OCI-LY3 (cell line): ENCODE results near the gene ZNF570.

ENCODE experiments used
- H2AFZ ChIP-seq: fragments of 200-600, 300-600 bp; shearing (Covaris generic); 2 replicates; pipeline ENCODE4 v1.6.0; 2014; ENCODE audit warnings: antibody characterized with exemption, low read depth, low read length
- H3K27ac ChIP-seq: fragments of 200-600, 300-600 bp; sonication (generic); 2 replicates; pipeline ENCODE4 v1.5.1; 2014; ENCODE audit warnings: mild to moderate bottlenecking, low read length, moderate library complexity, mixed read lengths
- H3K27me3 ChIP-seq: fragments of 200-600, 300-600 bp; sonication (generic); 2 replicates; pipeline ENCODE4 v1.6.1; 2014; ENCODE audit warnings: low read depth, low read length, mixed read lengths
- H3K36me3 ChIP-seq: fragments of 200-600, 300-600 bp; sonication (generic); replicated peaks from 2 replicates; pipeline ENCODE3; 2014; ENCODE audit warnings: low read depth, low read length, mixed read lengths
- H3K4me1 ChIP-seq: fragments of 300-600, 200-600 bp; sonication (generic); 2 replicates; pipeline ENCODE4 v1.6.1; 2014; ENCODE audit warnings: low read length, mixed read lengths
- H3K4me2 ChIP-seq: fragments of 200-600, 300-600 bp; sonication (generic); 2 replicates; pipeline ENCODE4 v1.6.1; 2014; ENCODE audit warnings: low read length, mixed read lengths
- H3K4me3 ChIP-seq: fragments of 300-600, 200-600 bp; sonication (generic); 2 replicates; pipeline ENCODE4 v1.5.1; 2014; ENCODE audit warnings: antibody characterized with exemption, mild to moderate bottlenecking, low read length, moderate library complexity
- H3K79me2 ChIP-seq: fragments of 300-600, 200-600 bp; shearing (Covaris generic); 2 replicates; pipeline ENCODE4 v1.6.1; 2014; ENCODE audit warnings: mild to moderate bottlenecking, low read length, mixed read lengths
- H3K9ac ChIP-seq: fragments of 300-600, 200-600 bp; shearing (Covaris generic); 2 replicates; pipeline ENCODE4 v1.6.0; 2014; ENCODE audit warnings: mild to moderate bottlenecking, low read length, moderate library complexity
- H3K9me3 ChIP-seq: fragments of 200-600, 300-600 bp; shearing (Covaris generic); 2 replicates; pipeline ENCODE4 v1.6.1; 2014; ENCODE audit warnings: low read length, mixed read lengths; ENCODE audit not compliant: insufficient read depth
- H4K20me1 ChIP-seq: fragments of 200-600, 300-600 bp; sonication (generic); 2 replicates; pipeline ENCODE4 v1.6.1; 2016; ENCODE audit warnings: low read length, mixed read lengths; ENCODE audit not compliant: insufficient read depth
- CTCF ChIP-seq: fragments of 200-600, 300-600 bp; sonication (generic); IDR thresholded peaks from 2 replicates; pipeline ENCODE4 v1.5.1; 2014; ENCODE audit warnings: antibody characterized with exemption, low read length, low read depth
- EZH2phosphoT487 ChIP-seq: fragments of 200-600 bp; shearing (Covaris generic); IDR thresholded peaks from 2 replicates; pipeline ENCODE4 v1.6.1; 2018; ENCODE audit warnings: antibody characterized with exemption, mixed run types, low read depth

The ZNF570 gene

GRCh38 chr19:37537391-37537947, 68.3 kb downstream of the ZNF570 start:
- no peak overlapping the region for H3K27ac ChIP-seq
- no peak overlapping the region for H2AFZ ChIP-seq
- no peaks in the 10 kb centered on the region for H4K20me1 ChIP-seq
- H3K36me3 ChIP-seq, result peaks cover 44% of the 10 kb centered on the region
- H3K9ac ChIP-seq, result no peak overlapping the region
- H3K27me3 ChIP-seq, result no peaks in the 10 kb centered on the region
- H3K4me3 ChIP-seq, result no peak overlapping the region
- no peaks in the 10 kb centered on the region for H3K79me2 ChIP-seq
- peaks cover 33% of the 10 kb centered on the region; the same call in 1 of the 2 replicates for H3K9me3 ChIP-seq
- H3K4me1 ChIP-seq, result no peaks in the 10 kb centered on the region
- H3K4me2 ChIP-seq, result no peak overlapping the region
- TF ChIP-seq CTCF, result no peak
- no peak for TF ChIP-seq EZH2phosphoT487
